IPS-18a (cell line): ENCODE measurements around the gene ING3.
"Not testable (repeated sequence)": the region's sequence is repeated elsewhere in the genome, so short reads cannot be mapped to it uniquely, and the experiment has no call there.

Experiments used
- H3K27ac ChIP-seq: one replicate; pipeline ENCODE4 v1.5.1; 2013; ENCODE audit warnings: low read length
- H3K27me3 ChIP-seq: one replicate; pipeline ENCODE4 v1.6.1; 2013; ENCODE audit warnings: mild to moderate bottlenecking, low read length; ENCODE audit not compliant: control insufficient read depth, insufficient read depth
- H3K36me3 ChIP-seq: one replicate; pipeline ENCODE4 v1.6.1; 2013; ENCODE audit warnings: low read depth, low read length; ENCODE audit not compliant: control insufficient read depth
- H3K4me1 ChIP-seq: one replicate; pipeline ENCODE4 v1.6.1; 2013; ENCODE audit warnings: low read depth, low read length; ENCODE audit not compliant: control insufficient read depth
- H3K4me3 ChIP-seq: one replicate; pipeline ENCODE4 v1.5.1; 2013; ENCODE audit warnings: low read length
- H3K9ac ChIP-seq: one replicate; pipeline ENCODE4 v1.6.1; 2013; ENCODE audit warnings: mild to moderate bottlenecking, low read length, moderate library complexity
- H3K9me3 ChIP-seq: one replicate; pipeline ENCODE4 v1.6.1; 2013; ENCODE audit warnings: low read depth, low read length; ENCODE audit not compliant: control insufficient read depth

ING3 gene

DNA sequence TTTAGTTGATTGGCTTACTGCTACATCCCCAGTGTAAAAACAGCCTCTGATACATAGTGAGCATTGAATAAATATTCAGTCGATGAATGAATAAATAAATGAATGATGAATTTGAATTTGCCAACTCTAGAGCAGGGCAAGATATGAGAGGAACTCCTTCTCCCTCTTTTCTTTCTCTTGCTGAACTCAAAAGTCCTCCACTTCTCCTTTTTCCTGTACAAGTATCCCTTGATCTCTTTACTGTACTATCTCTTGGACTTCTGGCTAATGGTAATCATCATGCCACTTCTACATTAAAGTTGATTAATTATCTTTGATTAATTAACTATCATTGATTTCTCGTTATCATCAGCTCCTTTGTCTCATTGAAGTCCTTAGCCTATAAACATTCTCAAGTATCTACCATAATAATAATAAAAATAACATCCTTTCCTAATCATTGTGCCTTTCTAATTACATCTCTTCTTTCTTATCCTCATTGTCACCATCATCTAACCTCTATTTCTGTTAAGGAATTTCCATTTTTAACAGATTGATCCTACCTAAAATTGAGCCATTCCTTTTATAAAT lies 48.5 kb downstream of the ING3 start:
- Histone ChIP-seq H3K4me3 (no peak overlapping the region), H3K9me3 (no peaks in the 10 kb centered on the region), H3K4me1 (no peaks in the 10 kb centered on the region), H3K27ac (no peak overlapping the region), H3K27me3 (no peaks in the 10 kb centered on the region), H3K9ac (no peak overlapping the region), H3K36me3 (no peaks in the 10 kb centered on the region)

GRCh38 chr7:121000081-121000983 lies 49.8 kb downstream of the ING3 start:
- H3K9ac ChIP-seq = no peak overlapping the region
- no peaks in the 10 kb centered on the region for H3K36me3 ChIP-seq
- H3K27ac ChIP-seq = no peak overlapping the region
- H3K4me3 ChIP-seq = no peak overlapping the region
- no peaks in the 10 kb centered on the region for H3K27me3 ChIP-seq
- no peaks in the 10 kb centered on the region for H3K4me1 ChIP-seq
- no peaks in the 10 kb centered on the region for H3K9me3 ChIP-seq

GRCh38 chr7:121001234-121001906 lies 50.8 kb downstream of the ING3 start:
- Histone ChIP-seq H3K27me3 (no peaks in the 10 kb centered on the region), H3K4me3 (no peak overlapping the region), H3K36me3 (no peaks in the 10 kb centered on the region), H3K27ac (no peak overlapping the region), H3K4me1 (peaks cover under 1% of the 10 kb centered on the region), H3K9me3 (no peaks in the 10 kb centered on the region), H3K9ac (no peak overlapping the region)

DNA sequence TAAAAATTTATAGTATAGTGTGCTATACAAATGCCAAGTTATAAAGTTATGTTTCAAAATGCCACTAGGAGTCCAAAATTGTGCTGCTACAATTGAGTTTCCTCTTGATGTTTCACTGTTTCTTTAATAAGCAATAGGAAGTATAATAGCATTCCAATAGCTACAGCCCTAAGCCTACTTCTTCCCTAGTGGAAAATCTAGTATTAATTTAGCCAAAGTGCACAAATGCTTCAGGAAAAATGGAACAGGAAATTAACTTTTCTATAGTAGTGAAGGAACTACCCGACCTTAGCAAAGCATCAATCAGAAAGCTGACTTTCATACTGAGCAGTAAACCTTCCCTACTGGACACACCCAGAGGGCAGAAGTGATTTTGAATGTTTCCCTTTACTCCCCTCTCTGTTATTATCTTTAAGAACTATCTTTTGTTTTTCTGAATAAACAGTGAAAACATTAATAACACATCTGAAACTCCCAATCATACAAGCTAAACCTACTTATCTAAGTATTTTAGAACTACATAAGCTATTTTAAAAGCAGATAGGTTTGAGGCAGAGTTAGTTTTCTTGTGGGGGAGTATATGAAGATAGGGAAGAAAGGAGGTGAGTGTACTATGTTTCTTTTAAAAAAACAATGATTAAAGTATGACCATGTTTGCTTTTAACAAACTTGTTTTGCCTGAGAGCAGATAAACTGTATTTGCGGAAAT lies 51.6 kb downstream of the ING3 start:
- H3K4me3 ChIP-seq = no peak overlapping the region
- no peak overlapping the region for H3K9ac ChIP-seq
- no peaks in the 10 kb centered on the region for H3K27me3 ChIP-seq
- H3K36me3 ChIP-seq = no peaks in the 10 kb centered on the region
- peaks cover 9% of the 10 kb centered on the region for H3K4me1 ChIP-seq
- H3K27ac ChIP-seq = no peak overlapping the region
- H3K9me3 ChIP-seq = no peaks in the 10 kb centered on the region

- Histone ChIP-seq H3K9ac (no peak overlapping the region), H3K4me3 (no peak overlapping the region), H3K27me3 (no peaks in the 10 kb centered on the region), H3K27ac (no peak overlapping the region), H3K4me1 (peaks cover 9% of the 10 kb centered on the region), H3K36me3 (no peaks in the 10 kb centered on the region), H3K9me3 (no peaks in the 10 kb centered on the region)
These were observed 52.2 kb downstream of the ING3 start for GRCh38 chr7:121002757-121003200.

GRCh38 chr7:121003986-121004685 lies 53.6 kb downstream of the ING3 start:
- Histone ChIP-seq H3K9ac (no peak overlapping the region), H3K4me1 (peaks cover 9% of the 10 kb centered on the region), H3K9me3 (no peaks in the 10 kb centered on the region), H3K36me3 (no peaks in the 10 kb centered on the region), H3K27ac (no peak overlapping the region), H3K4me3 (no peak overlapping the region), H3K27me3 (no peaks in the 10 kb centered on the region)

DNA sequence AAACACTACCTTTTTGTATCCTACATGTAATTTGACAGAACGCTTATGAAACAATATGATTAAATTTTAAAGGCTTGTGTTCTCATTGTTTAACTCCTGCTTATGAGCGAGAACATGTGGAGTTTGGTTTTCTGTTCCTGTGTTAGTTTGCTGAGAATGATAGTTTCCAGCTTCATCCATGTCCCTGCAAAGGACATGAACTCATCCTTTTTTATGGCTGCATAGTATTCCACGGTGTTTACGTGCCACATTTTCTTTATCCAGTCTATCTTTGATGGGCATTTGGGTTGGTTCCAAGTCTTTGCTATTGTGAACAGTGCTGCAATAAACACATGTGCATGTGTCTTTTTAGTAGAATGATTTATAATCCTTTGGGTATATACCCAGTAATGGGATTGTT lies 54.5 kb downstream of the ING3 start:
- H3K9me3 ChIP-seq, H3K4me1 ChIP-seq, H3K27me3 ChIP-seq, H3K9ac ChIP-seq, H3K4me3 ChIP-seq, H3K36me3 ChIP-seq, H3K27ac ChIP-seq: not testable (repeated sequence)

GRCh38 chr7:121005996-121006584 lies 55.5 kb downstream of the ING3 start:
- no peaks in the 10 kb centered on the region for H3K27me3 ChIP-seq
- no peak overlapping the region for H3K9ac ChIP-seq
- no peak overlapping the region for H3K4me3 ChIP-seq
- no peaks in the 10 kb centered on the region for H3K9me3 ChIP-seq
- peaks cover 9% of the 10 kb centered on the region for H3K4me1 ChIP-seq
- H3K36me3 ChIP-seq = no peaks in the 10 kb centered on the region
- no peak overlapping the region for H3K27ac ChIP-seq

DNA sequence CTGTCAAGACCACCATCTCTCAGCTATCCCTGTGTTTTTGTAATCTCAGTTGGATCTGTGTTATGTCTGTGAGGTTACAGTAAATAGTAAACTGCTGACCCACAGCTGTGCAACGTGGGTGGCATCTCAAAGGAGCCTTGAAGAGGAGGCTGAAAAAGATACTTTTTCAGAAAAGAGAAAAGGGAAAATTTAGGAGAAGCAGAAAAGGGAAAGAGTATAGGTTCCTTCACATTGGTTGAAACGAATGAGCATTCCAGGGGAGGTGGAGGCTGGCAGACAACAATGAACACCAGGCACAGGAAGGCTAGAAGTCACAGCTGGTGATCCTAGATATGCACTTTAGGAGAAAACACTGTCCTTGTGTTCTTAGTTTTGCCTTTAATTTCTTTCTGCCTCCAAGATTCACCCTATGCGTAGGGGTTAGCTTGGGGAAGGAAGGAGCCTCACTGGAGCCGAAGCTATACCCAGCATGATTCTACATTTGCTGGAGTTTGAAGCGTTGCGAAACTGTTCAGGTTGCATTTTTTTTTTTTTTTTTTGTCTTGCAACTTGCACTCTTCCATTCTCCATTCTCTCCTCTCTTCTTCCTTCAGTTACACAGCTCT lies 56.2 kb downstream of the ING3 start:
- H3K27ac ChIP-seq = no peak overlapping the region
- H3K4me1 ChIP-seq = peaks cover 9% of the 10 kb centered on the region
- no peaks in the 10 kb centered on the region for H3K36me3 ChIP-seq
- H3K4me3 ChIP-seq = no peak overlapping the region
- no peaks in the 10 kb centered on the region for H3K9me3 ChIP-seq
- no peaks in the 10 kb centered on the region for H3K27me3 ChIP-seq
- H3K9ac ChIP-seq = no peak overlapping the region

GRCh38 chr7:121008816-121009215 lies 58.2 kb downstream of the ING3 start:
- no peaks in the 10 kb centered on the region for H3K9me3 ChIP-seq
- H3K4me3 ChIP-seq = no peak overlapping the region
- peaks cover 9% of the 10 kb centered on the region for H3K4me1 ChIP-seq
- no peak overlapping the region for H3K27ac ChIP-seq
- no peaks in the 10 kb centered on the region for H3K27me3 ChIP-seq
- H3K9ac ChIP-seq = no peak overlapping the region
- H3K36me3 ChIP-seq = no peaks in the 10 kb centered on the region
